DOHH2 (cell line): Measurements from ENCODE around the gene ZKSCAN2.

Experiments
- EZH2phosphoT487 ChIP-seq: fragments of 200-600 bp; sonication (generic); IDR thresholded peaks from 2 replicates; pipeline ENCODE4 v1.6.1; 2017; ENCODE audit warnings: borderline replicate concordance, mild to moderate bottlenecking, antibody characterized with exemption, low read length, moderate library complexity, mixed read lengths
- TF ChIP-seq, protein P1 (sequence below): fragments of 200-600 bp; sonication (generic); IDR thresholded peaks from one replicate; pipeline ENCODE4 v1.5.1; 2014; ENCODE audit warnings: antibody characterized with exemption, mild to moderate bottlenecking, low read depth, low read length; ENCODE audit not compliant: poor library complexity, severe bottlenecking

- TF ChIP-seq, protein P1, sequence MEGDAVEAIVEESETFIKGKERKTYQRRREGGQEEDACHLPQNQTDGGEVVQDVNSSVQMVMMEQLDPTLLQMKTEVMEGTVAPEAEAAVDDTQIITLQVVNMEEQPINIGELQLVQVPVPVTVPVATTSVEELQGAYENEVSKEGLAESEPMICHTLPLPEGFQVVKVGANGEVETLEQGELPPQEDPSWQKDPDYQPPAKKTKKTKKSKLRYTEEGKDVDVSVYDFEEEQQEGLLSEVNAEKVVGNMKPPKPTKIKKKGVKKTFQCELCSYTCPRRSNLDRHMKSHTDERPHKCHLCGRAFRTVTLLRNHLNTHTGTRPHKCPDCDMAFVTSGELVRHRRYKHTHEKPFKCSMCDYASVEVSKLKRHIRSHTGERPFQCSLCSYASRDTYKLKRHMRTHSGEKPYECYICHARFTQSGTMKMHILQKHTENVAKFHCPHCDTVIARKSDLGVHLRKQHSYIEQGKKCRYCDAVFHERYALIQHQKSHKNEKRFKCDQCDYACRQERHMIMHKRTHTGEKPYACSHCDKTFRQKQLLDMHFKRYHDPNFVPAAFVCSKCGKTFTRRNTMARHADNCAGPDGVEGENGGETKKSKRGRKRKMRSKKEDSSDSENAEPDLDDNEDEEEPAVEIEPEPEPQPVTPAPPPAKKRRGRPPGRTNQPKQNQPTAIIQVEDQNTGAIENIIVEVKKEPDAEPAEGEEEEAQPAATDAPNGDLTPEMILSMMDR = no peak
- TF ChIP-seq EZH2phosphoT487 = no peak
These were observed 7.2 kb downstream of the ZKSCAN2 start for GRCh38 chr16:25250467-25250866.
